ENCODE data around the gene SLC46A3.

DNA sequence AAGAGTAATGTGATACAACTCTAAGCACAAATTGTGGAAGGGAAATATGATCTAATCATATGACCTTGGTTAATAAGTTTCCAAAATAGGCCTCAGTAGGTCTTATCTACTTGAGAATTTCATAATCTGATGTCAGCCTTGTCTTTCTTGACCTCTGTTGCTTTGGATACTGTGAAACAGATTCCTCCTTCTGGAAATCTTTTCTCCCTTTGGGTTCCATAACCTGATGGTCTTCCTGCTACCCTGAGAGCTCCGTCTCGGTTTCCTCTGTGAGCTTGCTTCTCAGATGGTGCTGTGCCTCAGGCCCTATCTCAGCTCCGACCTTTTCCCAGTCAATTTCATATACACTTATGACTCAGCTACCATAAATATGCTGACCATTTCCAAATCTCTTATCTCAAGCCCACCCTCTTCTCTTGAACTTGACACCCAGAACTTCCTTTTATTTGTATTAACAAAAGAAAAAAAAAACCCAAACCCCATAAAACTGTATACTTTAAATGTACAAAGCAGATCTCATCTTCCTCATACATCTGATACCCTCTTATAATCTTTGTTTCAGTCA, 6.4 kb upstream of the SLC46A3 start:
- TF ChIP-seq, protein P1, sequence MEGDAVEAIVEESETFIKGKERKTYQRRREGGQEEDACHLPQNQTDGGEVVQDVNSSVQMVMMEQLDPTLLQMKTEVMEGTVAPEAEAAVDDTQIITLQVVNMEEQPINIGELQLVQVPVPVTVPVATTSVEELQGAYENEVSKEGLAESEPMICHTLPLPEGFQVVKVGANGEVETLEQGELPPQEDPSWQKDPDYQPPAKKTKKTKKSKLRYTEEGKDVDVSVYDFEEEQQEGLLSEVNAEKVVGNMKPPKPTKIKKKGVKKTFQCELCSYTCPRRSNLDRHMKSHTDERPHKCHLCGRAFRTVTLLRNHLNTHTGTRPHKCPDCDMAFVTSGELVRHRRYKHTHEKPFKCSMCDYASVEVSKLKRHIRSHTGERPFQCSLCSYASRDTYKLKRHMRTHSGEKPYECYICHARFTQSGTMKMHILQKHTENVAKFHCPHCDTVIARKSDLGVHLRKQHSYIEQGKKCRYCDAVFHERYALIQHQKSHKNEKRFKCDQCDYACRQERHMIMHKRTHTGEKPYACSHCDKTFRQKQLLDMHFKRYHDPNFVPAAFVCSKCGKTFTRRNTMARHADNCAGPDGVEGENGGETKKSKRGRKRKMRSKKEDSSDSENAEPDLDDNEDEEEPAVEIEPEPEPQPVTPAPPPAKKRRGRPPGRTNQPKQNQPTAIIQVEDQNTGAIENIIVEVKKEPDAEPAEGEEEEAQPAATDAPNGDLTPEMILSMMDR (conservative IDR thresholded peaks at IDR 0.05; ENCODE audit: low read length) = no peak
- no peak for TF ChIP-seq EZH2phosphoT487 (IDR thresholded peaks at IDR 0.05; ENCODE audit: borderline replicate concordance, low read depth, low read length)
